ENCODE data around the gene CLINT1.

Gene CLINT1

DNA sequence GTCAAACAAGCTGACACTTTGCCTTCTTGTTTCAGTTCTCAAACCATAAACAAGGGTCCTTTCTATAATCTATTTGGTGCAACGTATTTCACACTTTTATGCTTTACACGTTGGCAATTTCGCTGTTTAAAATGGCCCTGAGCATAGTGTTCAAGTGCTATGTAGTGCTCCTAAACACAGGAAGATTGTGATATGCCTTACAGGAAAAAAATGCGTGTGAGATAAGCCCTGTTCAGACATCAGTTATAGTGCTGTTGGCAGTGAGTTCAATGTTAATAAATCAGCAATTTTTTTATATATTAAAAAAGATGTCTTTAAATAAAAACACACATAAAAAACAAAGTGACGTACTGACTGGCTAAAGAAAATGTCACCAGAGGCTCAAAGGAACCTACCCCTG is 23.9 kb downstream of the CLINT1 start:
- Histone ChIP-seq H3K4me3 (ENCODE audit: low read length) (no peak overlapping the region), H3K27ac (ENCODE audit: low read length) (no peak overlapping the region), H3K9me3 (ENCODE audit: control insufficient read depth, low read depth, low read length) (no peaks in the 10 kb centered on the region), H3K27me3 (ENCODE audit: control insufficient read depth, insufficient read depth, low read length) (no peaks in the 10 kb centered on the region), H3K4me1 (ENCODE audit: control insufficient read depth, low read depth, low read length) (no peaks in the 10 kb centered on the region), H3K9ac (ENCODE audit: low read length) (no peak overlapping the region), H3K36me3 (ENCODE audit: control insufficient read depth, low read depth, low read length) (no peaks in the 10 kb centered on the region)

- H3K36me3 ChIP-seq (ENCODE audit: control insufficient read depth, low read depth, low read length) = no peaks in the 10 kb centered on the region
- no peak overlapping the region for H3K9ac ChIP-seq (ENCODE audit: low read length)
- H3K27ac ChIP-seq (ENCODE audit: low read length) = no peak overlapping the region
- H3K9me3 ChIP-seq (ENCODE audit: control insufficient read depth, low read depth, low read length) = no peaks in the 10 kb centered on the region
- peaks cover 3% of the 10 kb centered on the region for H3K4me1 ChIP-seq (ENCODE audit: control insufficient read depth, low read depth, low read length)
- no peaks in the 10 kb centered on the region for H3K27me3 ChIP-seq (ENCODE audit: control insufficient read depth, insufficient read depth, low read length)
- H3K4me3 ChIP-seq (ENCODE audit: low read length) = no peak overlapping the region
These were observed 29.9 kb downstream of the CLINT1 start for GRCh38 chr5:157828944-157829639.

- H3K4me1 ChIP-seq (ENCODE audit: control insufficient read depth, low read depth, low read length) = peaks cover 3% of the 10 kb centered on the region
- no peak overlapping the region for H3K27ac ChIP-seq (ENCODE audit: low read length)
- H3K9ac ChIP-seq (ENCODE audit: low read length) = no peak overlapping the region
These were observed 30.6 kb downstream of the CLINT1 start for GRCh38 chr5:157828105-157828943.

DNA sequence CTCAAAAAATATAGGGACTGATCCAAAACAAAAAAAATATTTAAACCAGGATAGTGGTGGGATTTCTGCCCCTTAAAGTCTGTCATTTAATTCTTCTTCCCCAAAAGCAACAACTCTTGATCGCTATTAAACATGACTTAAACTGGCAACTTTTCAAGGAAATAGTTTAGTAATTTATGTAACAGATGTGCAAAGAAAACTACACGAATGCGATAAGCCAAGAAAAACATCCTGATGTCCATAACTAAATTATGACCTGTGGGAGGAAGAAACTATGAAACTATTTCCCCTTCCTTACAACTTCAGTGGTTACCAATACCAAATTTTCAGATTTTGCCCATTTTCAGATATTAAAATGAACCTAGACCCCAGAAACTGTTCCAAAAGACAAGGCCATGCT is 31.5 kb downstream of the CLINT1 start:
- H3K9me3 ChIP-seq (ENCODE audit: control insufficient read depth, low read depth, low read length) = no peaks in the 10 kb centered on the region
- peaks cover 3% of the 10 kb centered on the region for H3K4me1 ChIP-seq (ENCODE audit: control insufficient read depth, low read depth, low read length)
- no peak overlapping the region for H3K9ac ChIP-seq (ENCODE audit: low read length)
- H3K27ac ChIP-seq (ENCODE audit: low read length) = no peak overlapping the region
- H3K4me3 ChIP-seq (ENCODE audit: low read length) = no peak overlapping the region
- no peaks in the 10 kb centered on the region for H3K27me3 ChIP-seq (ENCODE audit: control insufficient read depth, insufficient read depth, low read length)
- H3K36me3 ChIP-seq (ENCODE audit: control insufficient read depth, low read depth, low read length) = no peaks in the 10 kb centered on the region

More at GRCh38 chr5:157828105-157828943, 30.6 kb downstream of the CLINT1 start:
- no peak overlapping the region for H3K4me3 ChIP-seq (ENCODE audit: low read length)
- H3K27me3 ChIP-seq (ENCODE audit: control insufficient read depth, insufficient read depth, low read length) = no peaks in the 10 kb centered on the region
- no peaks in the 10 kb centered on the region for H3K36me3 ChIP-seq (ENCODE audit: control insufficient read depth, low read depth, low read length)
- H3K9me3 ChIP-seq (ENCODE audit: control insufficient read depth, low read depth, low read length) = no peaks in the 10 kb centered on the region

GRCh38 chr5:157823655-157824054 is 35.3 kb downstream of the CLINT1 start:
- no peaks in the 10 kb centered on the region for H3K36me3 ChIP-seq (ENCODE audit: control insufficient read depth, low read depth, low read length)
- H3K9me3 ChIP-seq (ENCODE audit: control insufficient read depth, low read depth, low read length) = no peaks in the 10 kb centered on the region
- H3K27ac ChIP-seq (ENCODE audit: low read length) = no peak overlapping the region
- no peak overlapping the region for H3K4me3 ChIP-seq (ENCODE audit: low read length)
- H3K9ac ChIP-seq (ENCODE audit: low read length) = no peak overlapping the region
- H3K4me1 ChIP-seq (ENCODE audit: control insufficient read depth, low read depth, low read length) = peaks cover 14% of the 10 kb centered on the region
- H3K27me3 ChIP-seq (ENCODE audit: control insufficient read depth, insufficient read depth, low read length) = no peaks in the 10 kb centered on the region

- peaks cover 14% of the 10 kb centered on the region for H3K4me1 ChIP-seq (ENCODE audit: control insufficient read depth, low read depth, low read length)
- no peaks in the 10 kb centered on the region for H3K9me3 ChIP-seq (ENCODE audit: control insufficient read depth, low read depth, low read length)
- H3K9ac ChIP-seq (ENCODE audit: low read length) = no peak overlapping the region
- no peaks in the 10 kb centered on the region for H3K27me3 ChIP-seq (ENCODE audit: control insufficient read depth, insufficient read depth, low read length)
- no peak overlapping the region for H3K4me3 ChIP-seq (ENCODE audit: low read length)
- H3K27ac ChIP-seq (ENCODE audit: low read length) = no peak overlapping the region
- no peaks in the 10 kb centered on the region for H3K36me3 ChIP-seq (ENCODE audit: control insufficient read depth, low read depth, low read length)
These were observed 36.9 kb downstream of the CLINT1 start for GRCh38 chr5:157821822-157822622.

DNA sequence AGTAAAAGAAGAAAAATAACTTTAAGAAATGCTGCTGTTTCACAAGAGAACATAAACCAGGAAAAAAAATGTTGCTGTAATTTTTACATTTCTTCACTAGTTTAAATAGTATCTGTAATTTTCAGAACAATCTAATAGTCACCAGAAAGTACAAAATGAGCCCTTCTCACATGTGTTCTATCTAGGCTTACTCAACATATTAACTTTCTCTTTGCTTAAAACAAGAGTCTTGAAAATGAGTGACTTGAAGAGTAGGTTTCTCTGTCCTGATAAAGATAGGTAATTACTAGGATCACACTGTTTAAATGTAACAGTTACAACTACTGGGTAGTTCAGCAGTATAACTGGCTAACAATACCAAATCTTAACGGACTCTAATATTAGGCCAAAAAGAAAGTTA is 37.5 kb downstream of the CLINT1 start:
- Histone ChIP-seq H3K36me3 (ENCODE audit: control insufficient read depth, low read depth, low read length) (peaks cover 2% of the 10 kb centered on the region), H3K27me3 (ENCODE audit: control insufficient read depth, insufficient read depth, low read length) (no peaks in the 10 kb centered on the region), H3K9ac (ENCODE audit: low read length) (no peak overlapping the region), H3K27ac (ENCODE audit: low read length) (no peak overlapping the region), H3K9me3 (ENCODE audit: control insufficient read depth, low read depth, low read length) (no peaks in the 10 kb centered on the region), H3K4me1 (ENCODE audit: control insufficient read depth, low read depth, low read length) (peaks cover 14% of the 10 kb centered on the region), H3K4me3 (ENCODE audit: low read length) (no peak overlapping the region)

- Histone ChIP-seq H3K27me3 (ENCODE audit: control insufficient read depth, insufficient read depth, low read length) (no peaks in the 10 kb centered on the region), H3K36me3 (ENCODE audit: control insufficient read depth, low read depth, low read length) (peaks cover 7% of the 10 kb centered on the region), H3K9ac (ENCODE audit: low read length) (no peak overlapping the region), H3K4me3 (ENCODE audit: low read length) (no peak overlapping the region), H3K9me3 (ENCODE audit: control insufficient read depth, low read depth, low read length) (no peaks in the 10 kb centered on the region), H3K27ac (ENCODE audit: low read length) (no peak overlapping the region), H3K4me1 (ENCODE audit: control insufficient read depth, low read depth, low read length) (peaks cover 14% of the 10 kb centered on the region)
These were observed 38.2 kb downstream of the CLINT1 start for GRCh38 chr5:157820593-157821252.

DNA sequence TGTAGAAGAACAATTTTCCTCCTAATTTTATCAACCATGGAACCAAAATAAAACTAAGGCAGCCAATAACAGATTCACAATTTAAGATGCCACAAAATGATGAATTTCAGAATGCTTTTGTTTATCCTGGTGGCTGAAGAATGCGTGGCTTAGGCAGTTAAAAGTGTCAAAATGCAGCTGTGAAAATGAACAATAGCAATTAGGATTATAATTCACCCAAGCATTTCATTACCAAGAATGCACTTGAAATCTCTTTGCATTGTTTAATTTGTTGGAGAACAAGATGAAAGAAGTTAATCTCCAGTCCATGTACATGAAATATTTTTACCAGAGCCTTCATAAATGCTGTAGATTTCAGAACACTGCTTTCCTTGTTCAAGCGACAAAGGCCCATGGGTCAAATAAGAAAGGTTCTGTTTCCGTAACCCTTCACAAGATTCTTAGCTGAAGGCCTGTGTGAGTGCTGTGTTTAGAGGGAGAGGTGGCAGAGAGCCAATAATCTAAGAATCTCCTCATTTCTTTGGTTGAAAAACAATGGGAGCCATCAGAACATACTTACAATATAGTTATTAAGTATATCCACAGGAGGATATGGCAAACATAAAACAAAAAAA is 39.3 kb downstream of the CLINT1 start:
- H3K27me3 ChIP-seq (ENCODE audit: control insufficient read depth, insufficient read depth, low read length) = no peaks in the 10 kb centered on the region
- H3K9me3 ChIP-seq (ENCODE audit: control insufficient read depth, low read depth, low read length) = no peaks in the 10 kb centered on the region
- no peak overlapping the region for H3K4me3 ChIP-seq (ENCODE audit: low read length)
- H3K4me1 ChIP-seq (ENCODE audit: control insufficient read depth, low read depth, low read length) = peaks cover 14% of the 10 kb centered on the region
- no peak overlapping the region for H3K27ac ChIP-seq (ENCODE audit: low read length)
- H3K9ac ChIP-seq (ENCODE audit: low read length) = no peak overlapping the region
- peaks cover 12% of the 10 kb centered on the region for H3K36me3 ChIP-seq (ENCODE audit: control insufficient read depth, low read depth, low read length)

GRCh38 chr5:157818368-157818767 is 40.6 kb downstream of the CLINT1 start:
- peaks cover 23% of the 10 kb centered on the region for H3K36me3 ChIP-seq (ENCODE audit: control insufficient read depth, low read depth, low read length)
- H3K4me1 ChIP-seq (ENCODE audit: control insufficient read depth, low read depth, low read length) = peaks cover 14% of the 10 kb centered on the region
- no peak overlapping the region for H3K9ac ChIP-seq (ENCODE audit: low read length)
- H3K9me3 ChIP-seq (ENCODE audit: control insufficient read depth, low read depth, low read length) = no peaks in the 10 kb centered on the region
- no peak overlapping the region for H3K27ac ChIP-seq (ENCODE audit: low read length)
- H3K4me3 ChIP-seq (ENCODE audit: low read length) = no peak overlapping the region
- H3K27me3 ChIP-seq (ENCODE audit: control insufficient read depth, insufficient read depth, low read length) = no peaks in the 10 kb centered on the region

DNA sequence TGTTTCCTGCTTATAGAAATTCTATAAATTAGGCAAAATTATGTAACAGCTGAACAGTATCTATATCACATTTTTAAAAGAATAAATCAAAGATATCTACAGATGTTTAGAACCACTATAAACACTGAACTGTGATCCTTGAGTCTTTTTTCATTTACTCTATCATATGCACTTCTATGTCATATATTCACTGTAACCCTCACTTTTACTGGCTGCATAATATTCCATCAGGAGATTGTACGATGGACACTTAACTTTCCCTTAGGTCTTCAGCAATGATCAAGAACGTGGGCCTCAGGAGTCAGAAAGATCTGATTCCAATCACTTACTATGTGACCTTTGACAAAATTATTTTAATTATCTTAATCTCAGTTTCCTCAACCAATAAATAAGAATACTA is 41.0 kb downstream of the CLINT1 start:
- H3K9me3 ChIP-seq (ENCODE audit: control insufficient read depth, low read depth, low read length) = no peaks in the 10 kb centered on the region
- H3K4me1 ChIP-seq (ENCODE audit: control insufficient read depth, low read depth, low read length) = peaks cover 14% of the 10 kb centered on the region
- no peak overlapping the region for H3K4me3 ChIP-seq (ENCODE audit: low read length)
- H3K36me3 ChIP-seq (ENCODE audit: control insufficient read depth, low read depth, low read length) = peaks cover 27% of the 10 kb centered on the region
- H3K9ac ChIP-seq (ENCODE audit: low read length) = no peak overlapping the region
- no peaks in the 10 kb centered on the region for H3K27me3 ChIP-seq (ENCODE audit: control insufficient read depth, insufficient read depth, low read length)
- no peak overlapping the region for H3K27ac ChIP-seq (ENCODE audit: low read length)
